Keratinocyte (primary cell): ENCODE data around the gene CCDC33. TPM values are rescaled to one million over a fixed set of nuclear protein-coding genes. Genes with fewer than 3 reads are reported as not detected.

Experiments used
- DNase-seq: peaks from one replicate; pipeline ENCODE4 v3.0.0-alpha.2; 2011; ENCODE audit warnings: low read depth, missing footprints, low spot score
- FAIRE-seq: peaks from 2 replicates; lab custom pipeline; 2011; peaks lifted over from hg19 to GRCh38; lab: Jason Lieb, UNC
- H2AFZ ChIP-seq: 2 replicates; pipeline ENCODE4 v1.6.0; 2012; ENCODE audit warnings: low read length, control low read depth, inconsistent platforms; ENCODE audit not compliant: control insufficient read depth
- H3K27ac ChIP-seq: 2 replicates; pipeline ENCODE4 v1.5.1; 2011; ENCODE audit warnings: low read length; ENCODE audit not compliant: control insufficient read depth, insufficient read depth
- H3K27me3 ChIP-seq: 3 replicates; pipeline ENCODE4 v1.6.0; 2011; ENCODE audit warnings: low read length; ENCODE audit not compliant: control insufficient read depth, insufficient read depth; ENCODE audit errors: extremely low read depth
- H3K36me3 ChIP-seq, 2 experiments: 2 replicates in 1 of 2; 3 replicates in 1 of 2; pipeline ENCODE4 v1.5.1; 2011; ENCODE audit warnings: low read length in 2 of 2, mild to moderate bottlenecking in 1 of 2; ENCODE audit not compliant: control insufficient read depth in 2 of 2, insufficient read depth in 2 of 2; ENCODE audit errors: extremely low read depth in 1 of 2
- H3K4me1 ChIP-seq: 3 replicates; pipeline ENCODE4 v1.5.1; 2011; ENCODE audit warnings: low read length; ENCODE audit not compliant: control insufficient read depth, insufficient read depth; ENCODE audit errors: extremely low read depth
- H3K4me2 ChIP-seq: 3 replicates; pipeline ENCODE4 v1.6.0; 2011; ENCODE audit warnings: low read depth, low read length; ENCODE audit not compliant: control insufficient read depth, insufficient read depth; ENCODE audit errors: extremely low read depth
- H3K4me3 ChIP-seq, 3 experiments: fragments of 200-600 bp in 1 of 3; sonication (generic) in 1 of 3; 2 replicates in 2 of 3; 3 replicates in 1 of 3; pipeline ENCODE4 v1.5.1; 2011 to 2016; ENCODE audit warnings: low read length in 3 of 3, mild to moderate bottlenecking in 3 of 3, control low read depth in 2 of 3, inconsistent platforms in 1 of 3, low read depth in 1 of 3, mixed read lengths in 1 of 3, mixed run types in 1 of 3, moderate library complexity in 1 of 3; ENCODE audit not compliant: control insufficient read depth in 2 of 3, insufficient read depth in 2 of 3; ENCODE audit errors: extremely low read depth in 1 of 3
- H3K79me2 ChIP-seq: 2 replicates; pipeline ENCODE4 v1.6.0; 2012; ENCODE audit warnings: low read length; ENCODE audit not compliant: control insufficient read depth, insufficient read depth
- H3K9ac ChIP-seq: 3 replicates; pipeline ENCODE4 v1.6.0; 2011; ENCODE audit warnings: low read length; ENCODE audit not compliant: control insufficient read depth, insufficient read depth; ENCODE audit errors: extremely low read depth
- H3K9me1 ChIP-seq: 3 replicates; pipeline ENCODE4 v1.6.0; 2011; ENCODE audit warnings: low read length; ENCODE audit not compliant: control insufficient read depth, insufficient read depth; ENCODE audit errors: extremely low read depth
- H3K9me3 ChIP-seq: 2 replicates; pipeline ENCODE4 v1.5.1; 2012; ENCODE audit warnings: low read depth, low read length; ENCODE audit not compliant: control insufficient read depth
- H4K20me1 ChIP-seq: 3 replicates; pipeline ENCODE4 v1.6.0; 2011; ENCODE audit warnings: low read length; ENCODE audit not compliant: control insufficient read depth, insufficient read depth; ENCODE audit errors: extremely low read depth
- EZH2 ChIP-seq: IDR thresholded peaks from one replicate; pipeline ENCODE4 v1.6.1; 2012; ENCODE audit warnings: inconsistent platforms, mild to moderate bottlenecking, low read length, moderate library complexity
- dilution Hi-C: fragments of 300-500 bp; cut with MboI; formaldehyde crosslinking; loops from one replicate; pipeline ENCODE4 v1.7.0; 2020; ENCODE audit warnings: low sequenced_read_pairs; ENCODE audit not compliant: extremely low pct_ligation_motif_present
- polyA plus RNA-seq, 5 experiments: library from polyadenylated mRNA; depleted of rRNA in 3 of 5; stranded (reverse) in 3 of 5; stranded (forward) in 1 of 5; unstranded in 1 of 5; fragments of >200 nt; gene quantifications; 1 replicate in 1 of 5; 2 replicates in 3 of 5; 3 replicates in 1 of 5; pipeline versions ENCODE4 v1.2.1 to v1.2.3, GENCODE V29; 2011 to 2012; ENCODE audit warnings: missing spikeins in 2 of 5, low read depth in 1 of 5, low replicate concordance in 1 of 5
- TF ChIP-seq, protein P1 (sequence below), 3 experiments: IDR thresholded peaks in 1 of 3; conservative IDR thresholded peaks in 1 of 3; optimal IDR thresholded peaks in 1 of 3; 2 replicates in 2 of 3; 3 replicates in 1 of 3; pipeline versions ENCODE3 to v1.5.1; 2011; ENCODE audit warnings: low read length in 3 of 3, mild to moderate bottlenecking in 3 of 3, moderate library complexity in 2 of 3, control low read depth in 1 of 3, inconsistent platforms in 1 of 3; ENCODE audit not compliant: insufficient read depth in 2 of 3; ENCODE audit errors: extremely low read depth in 1 of 3

Gene CCDC33
- polyA plus RNA-seq, 1 donor (not counting 4 experiments of a cell fraction or from before 2014, with no cell fraction given), result not detected

DNA sequence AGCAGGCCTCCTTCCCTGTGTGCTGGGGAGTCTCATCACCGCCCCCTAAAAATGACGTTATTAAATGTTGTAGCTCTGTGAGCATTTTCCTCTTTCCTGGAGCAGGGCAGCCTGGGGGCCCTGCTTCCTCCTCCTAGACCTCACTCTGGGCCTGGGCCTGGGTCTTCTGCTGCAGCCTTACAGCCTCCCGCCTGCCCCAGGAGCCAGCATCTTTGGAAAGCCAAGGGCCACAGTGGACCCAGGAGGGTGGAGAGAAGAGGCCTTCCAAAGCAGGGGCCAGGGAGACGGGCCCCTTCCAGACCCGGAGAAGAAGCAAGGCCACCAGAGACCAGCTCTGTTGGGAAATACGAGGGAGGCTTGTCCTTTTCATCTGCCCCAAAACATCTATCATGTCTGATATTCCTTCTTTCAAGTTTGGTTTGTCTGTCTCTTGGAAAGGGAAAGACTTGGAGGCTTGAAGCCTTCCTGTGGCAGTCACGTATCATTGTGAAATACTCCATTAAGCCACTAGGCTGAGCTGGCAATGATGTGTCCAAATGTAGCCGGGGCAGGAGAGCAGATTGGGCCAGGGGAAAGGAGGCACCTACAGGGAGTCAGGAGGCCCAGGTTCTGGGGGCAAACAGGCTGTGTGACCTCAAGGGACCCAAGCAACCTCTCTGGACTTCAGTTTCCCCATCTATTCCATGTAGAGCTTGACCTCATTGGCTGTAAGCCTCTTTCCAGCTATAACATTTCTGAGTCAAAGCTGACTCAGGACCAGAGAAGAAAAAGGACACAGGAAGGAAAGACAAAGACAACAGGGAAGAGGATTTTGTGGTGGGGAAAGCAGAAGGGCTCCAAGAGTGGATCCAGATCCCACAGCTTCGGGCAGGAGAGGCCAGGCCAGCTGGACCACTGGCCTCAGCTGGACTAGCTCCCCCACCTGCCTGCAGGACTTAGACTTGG is 100.2 kb downstream of the CCDC33 start:
- H3K4me3 ChIP-seq, result no peak overlapping the region
- no peak for TF ChIP-seq EZH2
- TF ChIP-seq, protein P1, sequence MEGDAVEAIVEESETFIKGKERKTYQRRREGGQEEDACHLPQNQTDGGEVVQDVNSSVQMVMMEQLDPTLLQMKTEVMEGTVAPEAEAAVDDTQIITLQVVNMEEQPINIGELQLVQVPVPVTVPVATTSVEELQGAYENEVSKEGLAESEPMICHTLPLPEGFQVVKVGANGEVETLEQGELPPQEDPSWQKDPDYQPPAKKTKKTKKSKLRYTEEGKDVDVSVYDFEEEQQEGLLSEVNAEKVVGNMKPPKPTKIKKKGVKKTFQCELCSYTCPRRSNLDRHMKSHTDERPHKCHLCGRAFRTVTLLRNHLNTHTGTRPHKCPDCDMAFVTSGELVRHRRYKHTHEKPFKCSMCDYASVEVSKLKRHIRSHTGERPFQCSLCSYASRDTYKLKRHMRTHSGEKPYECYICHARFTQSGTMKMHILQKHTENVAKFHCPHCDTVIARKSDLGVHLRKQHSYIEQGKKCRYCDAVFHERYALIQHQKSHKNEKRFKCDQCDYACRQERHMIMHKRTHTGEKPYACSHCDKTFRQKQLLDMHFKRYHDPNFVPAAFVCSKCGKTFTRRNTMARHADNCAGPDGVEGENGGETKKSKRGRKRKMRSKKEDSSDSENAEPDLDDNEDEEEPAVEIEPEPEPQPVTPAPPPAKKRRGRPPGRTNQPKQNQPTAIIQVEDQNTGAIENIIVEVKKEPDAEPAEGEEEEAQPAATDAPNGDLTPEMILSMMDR (optimal IDR thresholded peaks at IDR 0.05 in 1 of 3, IDR thresholded peaks at IDR 0.05 in 1 of 3, conservative IDR thresholded peaks at IDR 0.05 in 1 of 3; ENCODE audit: extremely low read depth in 1 of 3, insufficient read depth in 2 of 3, low read length in 3 of 3), result peak in 1 of 3 experiments; percentile 39
- FAIRE-seq, result no peak
- no peak overlapping the region for H3K4me2 ChIP-seq
- no peak overlapping the region for H2AFZ ChIP-seq
- H3K27me3 ChIP-seq, result peaks cover 5% of the 10 kb centered on the region
- no peak overlapping the region for H3K27ac ChIP-seq
- peaks cover 3% of the 10 kb centered on the region for H4K20me1 ChIP-seq
- H3K9ac ChIP-seq, result no peak overlapping the region
- DNase-seq, result no peak
- dilution Hi-C loops, result no loop called here
- H3K36me3 ChIP-seq, result no peaks in the 10 kb centered on the region
- H3K79me2 ChIP-seq, result no peaks in the 10 kb centered on the region
- peaks cover 7% of the 10 kb centered on the region for H3K4me1 ChIP-seq
- no peaks in the 10 kb centered on the region for H3K9me1 ChIP-seq
- no peaks in the 10 kb centered on the region for H3K9me3 ChIP-seq

DNA sequence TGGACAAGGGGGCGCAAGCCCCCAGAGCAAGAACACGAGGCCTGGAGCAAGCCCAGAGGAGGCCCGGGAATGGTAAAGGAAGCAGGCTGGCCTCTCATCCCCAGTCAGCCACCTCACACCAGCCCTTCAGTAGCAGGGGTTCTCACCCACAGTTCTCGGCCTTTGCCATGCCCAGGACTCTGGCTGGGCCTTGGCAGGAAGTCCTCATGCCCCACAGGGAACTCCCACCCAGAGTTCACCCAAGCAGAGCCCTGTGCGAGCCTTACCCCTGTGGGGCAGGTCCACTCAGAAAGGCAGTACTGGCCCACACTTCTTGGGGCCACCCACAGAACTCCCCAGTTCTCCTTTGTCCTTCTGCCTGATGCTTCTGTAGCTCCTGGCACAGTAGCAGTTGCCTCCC is 101.0 kb downstream of the CCDC33 start:
- H3K4me1 ChIP-seq, result peaks cover 7% of the 10 kb centered on the region
- no peak overlapping the region for H3K27ac ChIP-seq
- H2AFZ ChIP-seq, result no peak overlapping the region
- no peaks in the 10 kb centered on the region for H3K9me3 ChIP-seq
- H3K4me3 ChIP-seq, result no peak overlapping the region
- H3K36me3 ChIP-seq, result no peaks in the 10 kb centered on the region
- TF ChIP-seq, protein P1 (optimal IDR thresholded peaks at IDR 0.05 in 1 of 3, IDR thresholded peaks at IDR 0.05 in 1 of 3, conservative IDR thresholded peaks at IDR 0.05 in 1 of 3; ENCODE audit: extremely low read depth in 1 of 3, insufficient read depth in 2 of 3, low read length in 3 of 3), result no peak
- TF ChIP-seq EZH2, result no peak
- peaks cover 3% of the 10 kb centered on the region for H4K20me1 ChIP-seq
- no peaks in the 10 kb centered on the region for H3K9me1 ChIP-seq
- FAIRE-seq, result no peak
- H3K79me2 ChIP-seq, result no peaks in the 10 kb centered on the region
- H3K4me2 ChIP-seq, result no peak overlapping the region
- peaks cover 4% of the 10 kb centered on the region for H3K27me3 ChIP-seq
- DNase-seq, result no peak
- dilution Hi-C loops, result no loop called here
- no peak overlapping the region for H3K9ac ChIP-seq
